ENCODE data around the gene LYPD3.
A peak's percentile ranks its signal among the peaks of the same experiment; 100 is the strongest.

Gene LYPD3

GRCh38 chr19:43505941-43506340 lies 40.5 kb upstream of the LYPD3 start:
- Histone ChIP-seq H3K27me3 (replicated peaks) (no peaks in the 10 kb centered on the region), H3K36me3 (replicated peaks) (peaks cover 14% of the 10 kb centered on the region), H3K4me3 (ENCODE audit: low read depth, low read length) (no peak overlapping the region), H3K27ac (no peak overlapping the region)
- DNase-seq = no peak
- in situ Hi-C loops (cut with HindIII; ENCODE audit: low pct_ligation_motif_present, low sequenced_read_pairs) = no loop called here
- no peak for TF ChIP-seq CTCF (IDR thresholded peaks at IDR 0.05; ENCODE audit: low read depth, low read length, missing control alignments)

GRCh38 chr19:43505186-43505456 lies 39.7 kb upstream of the LYPD3 start:
- H3K4me3 ChIP-seq (ENCODE audit: low read depth, low read length) = no peak overlapping the region
- no peak for DNase-seq
- no peak overlapping the region for H3K27ac ChIP-seq
- TF ChIP-seq CTCF (IDR thresholded peaks at IDR 0.05; ENCODE audit: low read depth, low read length, missing control alignments) = no peak
- in situ Hi-C loops (cut with HindIII; ENCODE audit: low pct_ligation_motif_present, low sequenced_read_pairs) = no loop called here
- peaks cover 11% of the 10 kb centered on the region for H3K36me3 ChIP-seq (replicated peaks)
- H3K27me3 ChIP-seq (replicated peaks) = no peaks in the 10 kb centered on the region

GRCh38 chr19:43504426-43505185 lies 39.2 kb upstream of the LYPD3 start, which contains the start of gene PHLDB3:
Gene PHLDB3 (minus strand): TSS chr19:43504746. CDS start chr19:43504118, 628 bp downstream.
- DNase-seq = no peak
- Histone ChIP-seq H3K4me3 (ENCODE audit: low read depth, low read length) (peak within 1 kb of the TSS; percentile 77), H3K27ac (peak within 1 kb of the TSS; percentile 4), H3K36me3 (replicated peaks) (peaks cover 8% of the 10 kb centered on the region), H3K27me3 (replicated peaks) (no peaks in the 10 kb centered on the region)
- in situ Hi-C loops (cut with HindIII; ENCODE audit: low pct_ligation_motif_present, low sequenced_read_pairs) = no loop called here
- TF ChIP-seq CTCF (IDR thresholded peaks at IDR 0.05; ENCODE audit: low read depth, low read length, missing control alignments) = no peak

- peak overlapping the region; percentile 77 for H3K4me3 ChIP-seq (ENCODE audit: low read depth, low read length)
- H3K27ac ChIP-seq = peak overlapping the region; percentile 4
- peaks cover 5% of the 10 kb centered on the region for H3K36me3 ChIP-seq (replicated peaks)
- H3K27me3 ChIP-seq (replicated peaks) = no peaks in the 10 kb centered on the region
- peak; percentile 88 for DNase-seq
- in situ Hi-C loops (cut with HindIII; ENCODE audit: low pct_ligation_motif_present, low sequenced_read_pairs) = no loop called here
- no peak for TF ChIP-seq CTCF (IDR thresholded peaks at IDR 0.05; ENCODE audit: low read depth, low read length, missing control alignments)
Observed at GRCh38 chr19:43503501-43504425, 38.4 kb upstream of the LYPD3 start.

GRCh38 chr19:43502419-43502976 lies 37.1 kb upstream of the LYPD3 start:
- DNase-seq = no peak
- no peak overlapping the region for H3K4me3 ChIP-seq (ENCODE audit: low read depth, low read length)
- TF ChIP-seq CTCF (IDR thresholded peaks at IDR 0.05; ENCODE audit: low read depth, low read length, missing control alignments) = no peak
- no peaks in the 10 kb centered on the region for H3K36me3 ChIP-seq (replicated peaks)
- H3K27ac ChIP-seq = no peak overlapping the region
- in situ Hi-C loops (cut with HindIII; ENCODE audit: low pct_ligation_motif_present, low sequenced_read_pairs) = no loop called here
- no peaks in the 10 kb centered on the region for H3K27me3 ChIP-seq (replicated peaks)
